Stimulated activated CD4-positive, alpha-beta T cell treated with anti-CD3 and anti-CD28 coated beads, Interleukin-4, amount 100 ng/mL, for 1 hour (primary cell): Measurements from ENCODE around the gene ZNRF3.
A peak's percentile ranks its signal among the peaks of the same experiment; 100 is the strongest.
"Not testable (repeated sequence)": the region's sequence is repeated elsewhere in the genome, so short reads cannot be mapped to it uniquely, and the experiment has no call there.

Source experiments
- DNase-seq: peaks from one replicate; pipeline ENCODE4 v3.0.0-alpha.2; 2020

The ZNRF3 gene

DNA sequence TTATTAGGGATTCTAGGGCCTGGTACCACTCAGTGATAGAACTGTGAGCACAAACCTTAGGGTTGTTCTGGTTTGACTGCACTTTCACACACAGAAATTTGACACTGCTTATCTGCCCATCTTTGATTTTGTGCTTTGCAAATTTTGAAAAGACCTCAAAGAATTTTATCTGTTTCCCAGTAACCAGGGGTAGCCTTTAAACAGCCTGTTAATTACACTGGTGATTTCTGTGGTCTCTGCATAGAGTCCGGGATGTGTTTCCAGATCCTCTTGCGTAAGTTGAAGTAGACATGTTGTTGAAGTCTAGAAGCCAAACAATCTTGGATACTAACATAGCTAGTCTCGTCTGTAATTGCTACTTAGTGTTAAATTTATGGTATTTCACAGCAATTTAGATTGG is 103.0 kb downstream of the ZNRF3 start:
- no peak for DNase-seq

DNA sequence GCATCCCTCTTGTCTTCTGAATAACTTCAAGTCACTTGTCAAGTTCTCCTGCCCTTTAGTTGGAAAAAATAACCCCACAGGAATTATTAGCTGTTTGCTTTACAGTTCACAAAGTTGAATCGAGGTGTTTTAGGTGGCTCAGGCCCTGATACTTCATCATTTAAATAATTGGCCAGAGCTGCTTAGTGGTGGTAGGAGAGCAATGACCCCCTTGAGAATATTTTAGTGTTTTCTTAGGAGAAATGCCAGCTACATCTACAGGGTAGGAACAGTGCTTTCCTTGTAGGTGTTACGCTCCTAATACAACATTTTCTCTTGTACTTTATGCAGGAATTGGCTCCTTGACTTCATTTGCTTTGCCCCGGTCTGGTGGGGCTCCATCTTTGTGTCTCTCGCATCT is 105.1 kb downstream of the ZNRF3 start:
- DNase-seq, result no peak

DNA sequence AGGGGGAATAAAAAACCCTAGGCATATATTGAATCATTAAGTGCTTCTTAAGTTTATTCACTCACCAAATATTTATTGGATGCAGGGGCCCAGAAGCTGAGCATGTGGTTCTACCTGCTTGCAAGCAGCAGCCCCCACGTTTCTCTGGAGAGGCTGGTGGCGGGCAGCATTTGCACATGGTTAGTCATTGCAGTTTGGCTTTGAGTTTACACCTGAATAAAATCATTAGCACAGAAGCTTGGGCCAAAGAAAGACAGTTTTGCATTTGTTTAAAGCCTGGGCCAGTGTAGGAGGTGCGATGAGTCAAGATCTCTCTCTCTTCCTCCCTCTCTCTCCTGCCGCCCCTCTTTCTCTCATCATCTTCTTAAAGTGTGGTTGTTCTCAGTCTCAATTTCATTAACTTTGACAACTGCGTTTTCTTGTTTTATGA is 105.7 kb downstream of the ZNRF3 start:
- DNase-seq, result peak; percentile 7

GRCh38 chr22:28989484-28989883 is 106.1 kb downstream of the ZNRF3 start:
- no peak for DNase-seq

DNA sequence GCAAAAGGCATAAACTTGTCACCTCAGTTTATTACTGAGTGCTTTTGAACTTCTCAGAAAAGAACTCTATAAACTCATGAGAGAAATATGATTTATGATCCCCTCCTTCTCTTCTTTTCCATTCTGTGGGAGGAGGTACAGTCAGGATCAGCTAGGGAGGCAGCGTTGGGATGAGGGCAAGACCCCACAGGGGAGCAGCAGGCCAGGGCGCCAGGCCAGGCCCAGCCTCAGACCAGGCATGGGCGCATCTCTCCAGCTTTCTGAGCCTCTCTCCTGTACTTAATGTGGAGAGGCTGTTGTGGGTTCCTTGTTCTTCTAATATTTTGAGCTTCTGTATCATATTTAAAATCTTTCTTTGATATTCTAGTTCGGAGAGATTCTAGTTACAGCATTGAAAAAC is 106.5 kb downstream of the ZNRF3 start:
- no peak for DNase-seq

GRCh38 chr22:28992565-28993356 is 109.4 kb downstream of the ZNRF3 start:
- DNase-seq, result no peak

DNA sequence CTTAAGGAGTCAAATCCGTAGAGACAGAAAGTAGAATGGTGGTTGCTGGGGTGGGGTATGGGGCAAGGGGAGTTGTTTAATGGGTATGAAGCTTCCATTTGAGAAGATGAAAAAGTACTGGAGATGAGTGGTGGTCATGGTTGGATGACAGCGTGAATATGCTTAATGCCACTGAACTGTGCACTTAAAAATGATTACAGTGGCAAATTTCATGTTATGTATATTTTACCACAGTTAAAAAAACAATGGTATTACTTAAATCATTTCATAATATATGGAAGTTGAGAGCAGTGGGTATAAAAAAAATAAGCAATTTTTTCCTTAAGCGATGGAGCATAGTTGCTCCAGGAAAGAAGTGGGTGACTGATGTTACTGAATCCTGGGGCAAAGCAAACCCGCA is 111.2 kb downstream of the ZNRF3 start:
- no peak for DNase-seq

DNA sequence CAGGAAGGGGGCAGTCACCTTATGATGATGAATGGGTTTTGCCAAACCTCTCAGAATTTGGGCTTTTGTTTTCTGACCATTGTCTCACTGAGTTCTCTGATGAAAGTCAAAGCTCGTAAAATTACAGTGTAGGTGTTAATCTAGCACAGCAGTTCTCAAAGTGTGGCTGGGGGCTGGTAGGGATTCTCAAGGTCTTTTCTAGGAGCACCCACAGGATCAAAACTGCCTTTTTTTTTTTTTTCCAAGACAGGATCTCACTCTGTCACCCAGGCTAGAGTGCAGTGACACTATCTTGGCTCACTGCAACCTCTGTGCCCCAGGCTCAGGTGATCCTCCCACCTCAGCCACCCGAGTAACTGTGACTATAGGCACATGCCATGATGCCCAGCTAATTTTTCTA is 112.2 kb downstream of the ZNRF3 start:
- no peak for DNase-seq

DNA sequence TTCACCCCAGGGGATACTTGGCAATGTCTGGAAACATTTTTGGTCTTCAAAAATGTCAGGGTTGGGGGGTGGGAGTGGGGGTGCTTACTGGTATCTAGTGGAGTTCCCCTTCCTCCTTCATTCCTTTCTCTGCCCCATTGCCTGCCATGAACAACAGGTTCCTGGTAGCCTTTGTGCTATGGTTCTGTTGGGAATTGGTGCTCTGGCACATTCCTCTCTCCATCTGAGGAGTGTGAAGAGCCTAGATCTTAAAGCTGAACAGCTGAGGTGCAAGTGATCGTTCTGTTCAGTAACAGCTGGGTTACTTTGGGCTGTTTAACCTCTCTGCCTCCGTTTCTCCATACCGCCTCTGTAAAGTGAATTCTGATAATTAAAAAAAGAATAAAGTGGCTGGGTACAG is 114.0 kb downstream of the ZNRF3 start:
- no peak for DNase-seq

DNA sequence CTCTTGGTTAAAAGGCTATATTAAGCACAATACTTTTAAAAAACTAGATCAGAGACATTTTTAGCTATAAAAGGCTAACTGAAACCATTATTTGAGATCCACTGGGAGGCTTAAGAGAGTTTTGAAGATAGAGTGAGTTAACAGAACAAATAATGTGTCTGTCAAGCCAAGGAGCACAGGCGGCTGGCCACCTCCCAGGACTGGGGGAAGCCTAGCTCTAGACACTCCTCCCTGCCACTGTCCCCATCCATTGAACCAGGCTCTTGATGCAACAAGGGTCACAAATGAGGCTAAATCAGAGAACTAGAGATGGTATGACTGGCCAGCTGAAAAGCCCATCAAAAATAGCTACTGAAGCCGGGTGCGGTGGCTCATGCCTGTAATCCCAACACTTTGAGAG is 115.3 kb downstream of the ZNRF3 start:
- DNase-seq, result no peak

- no peak for DNase-seq
These were observed 116.1 kb downstream of the ZNRF3 start for GRCh38 chr22:28999510-28999909.

GRCh38 chr22:28999919-29000556 is 116.7 kb downstream of the ZNRF3 start:
- DNase-seq, result no peak

DNA sequence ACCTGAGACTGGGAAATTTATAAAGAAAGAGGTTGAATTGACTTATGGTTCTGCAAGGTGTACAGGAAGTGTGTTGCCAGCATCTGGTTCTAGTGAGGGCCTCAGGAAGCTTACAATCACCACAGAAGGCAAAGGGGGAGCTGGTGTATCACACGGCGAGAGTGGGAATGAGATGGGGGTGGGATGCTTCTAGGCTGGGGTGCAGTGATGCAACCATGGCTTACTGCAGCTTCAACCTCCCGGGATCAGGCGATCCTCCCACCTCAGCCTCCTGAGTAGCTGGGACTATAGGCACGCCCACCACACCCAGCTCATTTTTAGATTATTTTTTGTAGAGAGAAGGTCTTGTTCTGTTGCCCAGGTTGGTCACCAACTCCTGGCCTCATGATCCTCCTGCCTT is 117.3 kb downstream of the ZNRF3 start:
- DNase-seq, result no peak

- DNase-seq, result no peak
These were observed 119.2 kb downstream of the ZNRF3 start for GRCh38 chr22:29002603-29003002.

DNA sequence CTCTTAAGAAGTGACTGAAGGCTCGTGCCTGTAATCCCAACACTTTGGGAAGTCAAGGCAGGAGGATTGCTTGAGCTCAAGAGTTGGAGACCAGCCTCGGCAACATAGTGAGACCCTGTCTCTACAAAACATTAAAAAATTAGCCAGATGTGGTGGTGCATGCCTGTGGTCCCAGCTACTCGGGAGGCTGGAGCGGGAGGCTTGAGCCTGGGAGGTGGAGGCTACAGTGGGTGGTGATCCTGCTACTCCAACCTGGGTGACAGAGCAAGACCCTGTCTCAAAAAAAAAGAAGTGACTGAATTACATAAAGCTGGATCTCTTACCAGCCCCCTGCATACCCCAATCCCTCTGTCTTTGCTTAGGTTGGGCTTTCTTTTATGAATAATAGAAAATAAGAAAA is 120.2 kb downstream of the ZNRF3 start:
- DNase-seq, result no peak

DNA sequence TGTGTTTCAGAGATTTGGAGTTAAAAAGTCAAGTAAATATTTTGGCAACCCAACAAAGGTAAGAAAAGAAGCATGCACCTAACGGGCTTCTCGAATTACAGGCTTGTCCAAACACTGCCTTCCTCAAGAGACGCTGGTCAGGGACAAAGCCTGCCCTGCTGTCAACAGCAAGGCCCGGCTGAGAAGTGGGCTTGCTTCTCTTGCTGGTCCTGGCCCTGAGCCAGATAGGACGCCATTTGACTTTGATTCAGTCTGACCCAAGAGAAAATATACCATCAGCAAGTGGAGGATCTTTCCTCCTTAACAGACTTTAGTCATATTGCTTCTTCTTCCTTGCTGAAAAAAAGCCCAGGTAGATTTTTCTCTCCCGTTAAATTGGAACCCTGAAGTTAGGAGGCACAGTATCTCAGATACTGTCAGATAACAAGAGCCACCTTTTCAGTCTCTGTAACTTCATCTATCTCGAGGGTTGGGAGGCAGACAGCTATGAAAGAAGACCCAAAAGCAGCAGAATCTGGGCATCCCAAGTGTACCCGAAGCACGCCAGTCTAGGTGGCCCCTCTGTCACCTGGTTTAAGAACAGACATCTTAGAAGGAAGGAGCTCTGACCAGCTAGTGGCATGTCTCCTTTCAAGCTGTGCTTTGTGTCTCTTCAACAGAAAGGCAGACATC is 120.7 kb downstream of the ZNRF3 start:
- no peak for DNase-seq

GRCh38 chr22:29004647-29005371 is 121.4 kb downstream of the ZNRF3 start:
- DNase-seq, result no peak

- DNase-seq, result not testable (repeated sequence)
These were observed 122.4 kb downstream of the ZNRF3 start for GRCh38 chr22:29005754-29006153.

GRCh38 chr22:29006346-29006745 is 123.0 kb downstream of the ZNRF3 start:
- no peak for DNase-seq

- no peak for DNase-seq
These were observed 125.8 kb downstream of the ZNRF3 start for GRCh38 chr22:29009148-29009547.

- no peak for DNase-seq
These were observed 128.1 kb downstream of the ZNRF3 start for GRCh38 chr22:29011240-29012100.

GRCh38 chr22:29012101-29012433 is 128.7 kb downstream of the ZNRF3 start:
- no peak for DNase-seq

- no peak for DNase-seq
These were observed 129.6 kb downstream of the ZNRF3 start for GRCh38 chr22:29012952-29013351.
